ENCODE data around the gene CCBE1.

GRCh38 chr18:59651071-59651470, 46.2 kb downstream of the CCBE1 start:
- TF ChIP-seq CTCF (IDR thresholded peaks at IDR 0.05) (no peak), ZFX (IDR thresholded peaks at IDR 0.05; ENCODE audit: borderline replicate concordance) (no peak)
